Stimulated activated CD4-positive, alpha-beta T cell treated with anti-CD3 and anti-CD28 coated beads, Interleukin-12 subunit alpha, Interleukin-12 subunit beta, amount 100 ng/mL, for 48 hours (primary cell): ENCODE results near the gene DDX31.

Experiments used
- DNase-seq, 3 donors: peaks; one replicate each; pipeline ENCODE4 v3.0.0-alpha.2; 2020; ENCODE audit warnings: low read depth in 2 of 3, low spot score in 1 of 3

Gene DDX31

GRCh38 chr9:132597073-132597775 lies 72.6 kb downstream of the DDX31 start:
- no peak for DNase-seq

GRCh38 chr9:132596200-132596599 lies 73.6 kb downstream of the DDX31 start:
- DNase-seq = no peak

DNA sequence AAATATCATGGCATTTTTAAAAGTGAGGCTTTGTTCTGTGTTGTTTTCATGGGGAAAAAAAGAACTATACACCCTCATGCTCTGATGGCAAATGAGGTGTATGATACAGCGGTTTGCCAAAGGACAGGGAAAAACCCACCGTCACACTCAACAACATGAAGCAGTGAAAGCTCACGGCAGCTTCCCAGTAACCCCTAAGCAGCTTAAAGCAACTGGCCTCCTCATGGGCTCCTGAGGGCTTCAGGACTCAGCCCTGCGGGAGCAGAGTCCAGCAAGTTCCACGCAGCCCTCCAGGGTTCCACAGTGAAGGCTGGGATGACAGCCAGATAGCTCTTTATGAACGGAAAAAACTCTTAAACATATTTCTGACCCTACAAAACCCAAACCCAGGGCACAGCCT lies 74.5 kb downstream of the DDX31 start:
- no peak for DNase-seq

DNA sequence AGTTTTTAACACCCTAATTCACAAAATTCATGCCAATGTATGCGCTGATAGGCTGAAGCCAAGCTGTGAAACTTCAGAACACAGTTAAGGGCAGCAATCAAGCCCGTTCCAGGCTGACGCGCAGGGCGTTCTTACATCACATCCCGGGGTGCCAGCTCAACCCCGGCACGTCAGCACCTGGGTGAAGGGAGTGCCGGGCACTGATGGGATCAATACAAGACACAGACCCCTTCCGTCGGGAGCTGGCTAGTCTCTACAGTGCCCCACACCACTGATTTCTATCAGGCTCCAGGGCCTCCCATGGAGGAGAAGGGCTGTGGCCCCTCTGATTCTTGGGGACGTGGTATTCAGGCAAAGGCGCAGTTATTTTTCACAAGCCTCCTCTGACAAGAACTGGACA lies 75.4 kb downstream of the DDX31 start:
- DNase-seq = no peak

- no peak for DNase-seq
Observed at GRCh38 chr9:132592451-132592850, 77.3 kb downstream of the DDX31 start.

DNA sequence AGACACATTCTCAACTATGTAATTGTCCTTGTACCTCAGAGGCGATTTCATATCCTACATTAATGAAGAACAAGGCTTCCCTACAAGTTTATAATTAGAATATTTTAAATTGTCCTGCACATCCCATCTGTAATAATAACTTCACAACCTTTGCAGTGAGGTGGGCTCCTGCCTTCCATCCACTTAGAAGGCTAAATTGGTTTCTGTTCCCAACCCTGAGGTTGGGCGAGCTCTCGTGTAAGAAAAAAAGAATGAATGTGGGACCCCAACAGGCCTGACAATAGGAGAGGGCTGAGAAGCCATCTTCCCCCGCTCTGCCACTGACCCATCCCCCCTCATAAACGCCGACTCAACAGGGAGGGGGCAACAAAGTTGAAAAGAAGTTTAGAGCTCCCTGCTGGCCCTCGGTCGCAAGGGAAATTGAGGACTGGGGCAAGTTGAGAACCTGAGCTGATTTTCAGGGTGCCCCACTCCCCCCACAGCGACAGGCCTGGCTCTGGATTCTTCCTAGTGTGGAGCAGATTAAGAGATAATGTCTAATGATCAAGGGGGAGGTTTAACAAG lies 78.0 kb downstream of the DDX31 start:
- no peak for DNase-seq

GRCh38 chr9:132591244-132591643 lies 78.5 kb downstream of the DDX31 start:
- DNase-seq = no peak

DNA sequence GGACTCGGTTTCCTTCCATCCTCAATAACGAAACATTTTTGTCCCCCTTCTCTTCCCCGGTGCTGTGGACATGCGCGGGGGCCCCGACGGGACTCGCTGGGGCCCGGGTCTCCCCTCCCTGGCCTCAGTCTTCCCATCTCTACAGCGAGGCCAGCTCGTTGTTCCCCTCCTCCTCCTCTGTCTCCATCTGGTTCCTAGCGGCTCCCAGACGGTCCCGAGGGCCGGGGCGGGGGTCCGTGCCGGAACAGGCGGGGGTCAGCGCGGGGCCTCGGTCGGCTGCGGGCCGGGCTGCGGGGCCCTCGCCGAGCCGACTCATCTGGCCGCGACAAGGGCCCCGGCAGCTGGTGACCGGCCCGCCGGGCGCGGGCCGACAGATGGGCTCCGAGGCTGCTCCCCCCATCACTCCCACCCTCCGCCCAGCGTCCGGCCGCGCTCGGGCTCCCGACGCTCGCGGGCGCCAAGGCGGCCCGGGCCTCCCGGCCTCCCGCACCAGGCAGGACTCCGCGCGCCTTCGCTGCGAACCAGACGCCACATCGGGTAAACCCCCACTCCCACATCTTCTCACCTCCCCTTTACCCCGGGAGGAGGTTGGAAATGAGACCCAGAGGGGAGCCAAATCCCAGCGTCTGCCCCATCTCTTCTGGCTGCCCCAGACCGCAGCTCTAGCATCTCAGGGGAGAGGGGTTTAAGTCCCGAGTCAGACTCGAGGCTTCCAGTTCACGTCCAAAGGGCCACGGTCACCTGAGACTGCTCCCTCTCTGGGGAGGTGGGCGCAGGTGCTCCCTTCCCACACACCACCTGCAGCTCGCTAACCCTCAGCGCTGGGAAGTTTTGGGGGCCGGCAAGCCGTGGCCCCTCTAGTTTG lies 79.2 kb downstream of the DDX31 start:
- DNase-seq = no peak

DNA sequence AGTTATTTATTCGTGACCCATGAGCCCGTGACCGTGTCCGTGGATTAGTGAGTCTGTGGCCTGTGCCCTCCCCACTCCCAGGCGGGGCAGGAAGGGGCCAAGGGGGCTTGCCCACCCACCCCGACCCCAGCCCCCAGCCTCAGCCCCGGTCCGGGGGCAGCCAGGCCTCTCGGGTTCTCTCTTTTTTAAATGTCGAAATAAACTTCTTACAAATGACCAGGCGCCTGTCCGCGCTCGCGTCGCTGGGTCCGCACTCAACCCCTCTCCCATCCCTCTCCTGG lies 79.8 kb downstream of the DDX31 start:
- DNase-seq = no peak

DNA sequence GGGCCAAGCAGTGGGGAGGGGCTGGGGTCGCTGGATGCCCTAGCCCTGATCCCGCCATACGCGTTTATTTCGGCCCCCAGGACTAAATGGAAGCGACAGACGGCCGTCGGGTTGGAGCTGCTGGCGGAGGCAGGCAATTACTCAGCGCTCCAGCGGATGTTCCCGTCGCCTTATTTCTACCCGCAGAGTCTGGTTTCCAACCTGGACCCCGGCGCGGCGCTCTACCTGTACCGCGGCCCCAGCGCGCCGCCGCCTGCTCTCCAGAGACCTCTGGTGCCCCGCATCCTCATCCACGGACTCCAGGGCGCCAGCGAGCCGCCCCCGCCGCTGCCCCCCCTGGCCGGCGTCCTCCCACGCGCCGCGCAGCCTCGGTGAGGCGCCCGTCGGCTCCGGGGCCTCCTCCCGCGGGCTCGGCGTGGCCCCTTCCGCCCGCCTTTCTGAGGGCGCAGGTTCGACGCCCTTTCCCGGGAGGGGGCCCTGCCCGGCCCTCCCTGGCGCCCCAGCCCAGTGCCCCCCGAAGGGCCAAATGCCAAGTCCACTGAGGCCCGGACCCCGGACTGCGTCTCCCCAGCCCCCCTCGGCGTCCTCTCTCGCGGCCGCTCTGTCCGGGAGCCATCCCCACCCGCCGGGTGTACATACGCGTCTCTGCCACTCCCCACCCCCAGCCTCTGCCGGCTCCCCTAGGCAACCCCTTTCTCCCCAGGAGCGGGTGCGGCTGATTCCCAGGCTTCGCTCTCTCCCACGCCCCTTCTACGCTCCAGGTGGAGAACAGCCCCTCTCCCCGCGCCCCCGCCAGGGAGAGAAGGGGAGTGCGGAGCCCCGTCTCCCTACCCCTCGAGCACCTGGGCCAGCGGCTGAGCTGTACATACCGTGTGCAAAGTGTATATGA lies 80.4 kb downstream of the DDX31 start:
- DNase-seq = no peak

- no peak for DNase-seq
Observed at GRCh38 chr9:132588501-132589147, 81.2 kb downstream of the DDX31 start.

GRCh38 chr9:132588098-132588497 lies 81.7 kb downstream of the DDX31 start:
- no peak for DNase-seq

DNA sequence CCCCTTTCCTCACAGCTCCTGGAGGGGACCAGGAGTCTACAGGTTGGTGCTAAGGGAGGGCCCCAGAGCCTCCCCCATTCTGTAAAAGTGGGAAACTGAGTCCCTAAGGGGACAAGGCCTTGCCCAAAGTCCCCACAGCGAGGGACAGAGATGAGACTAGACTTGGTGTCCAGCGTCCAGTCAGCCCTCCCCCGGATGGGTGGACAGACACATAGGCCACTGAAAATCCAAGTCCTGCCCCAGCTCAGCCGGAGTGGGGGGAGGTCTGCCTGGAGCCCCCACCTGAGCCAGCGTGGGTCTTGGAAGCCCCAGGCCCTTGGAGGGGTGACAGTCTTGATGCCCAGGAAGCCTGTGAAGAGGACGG lies 82.2 kb downstream of the DDX31 start:
- DNase-seq = no peak

DNA sequence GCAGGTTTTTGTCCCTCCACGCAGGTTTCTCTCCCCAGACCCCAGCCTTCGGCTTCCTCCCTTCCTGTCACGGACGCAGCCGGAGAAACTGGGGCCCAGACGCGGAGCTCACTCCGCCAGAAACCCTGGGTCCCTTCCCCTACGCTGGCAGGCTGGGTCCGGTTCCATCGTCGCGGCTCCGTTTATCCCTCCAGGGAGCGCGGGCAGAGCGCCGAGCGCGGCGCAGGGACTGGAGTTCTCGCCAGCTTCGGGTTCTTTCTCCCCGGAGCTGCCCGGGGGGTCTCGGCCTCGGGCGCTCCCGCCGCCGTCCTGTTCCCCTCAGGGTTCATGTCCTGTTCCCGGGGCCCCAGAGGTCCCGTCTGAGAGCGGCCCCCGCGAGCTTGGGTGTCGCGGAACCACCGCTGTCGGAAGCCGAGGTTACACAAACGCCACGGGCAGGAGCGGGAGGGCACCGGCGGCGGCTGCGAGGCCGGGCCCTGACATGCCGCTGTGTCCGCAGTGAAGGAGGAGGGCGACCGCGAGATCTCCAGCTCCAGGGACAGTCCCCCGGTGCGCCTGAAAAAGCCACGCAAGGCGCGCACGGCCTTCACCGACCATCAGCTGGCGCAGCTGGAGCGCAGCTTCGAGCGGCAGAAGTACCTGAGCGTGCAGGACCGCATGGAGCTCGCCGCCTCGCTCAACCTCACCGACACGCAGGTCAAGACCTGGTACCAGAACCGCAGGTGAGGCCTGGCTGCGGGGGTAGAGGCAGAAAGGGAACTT lies 82.8 kb downstream of the DDX31 start:
- no peak for DNase-seq

DNA sequence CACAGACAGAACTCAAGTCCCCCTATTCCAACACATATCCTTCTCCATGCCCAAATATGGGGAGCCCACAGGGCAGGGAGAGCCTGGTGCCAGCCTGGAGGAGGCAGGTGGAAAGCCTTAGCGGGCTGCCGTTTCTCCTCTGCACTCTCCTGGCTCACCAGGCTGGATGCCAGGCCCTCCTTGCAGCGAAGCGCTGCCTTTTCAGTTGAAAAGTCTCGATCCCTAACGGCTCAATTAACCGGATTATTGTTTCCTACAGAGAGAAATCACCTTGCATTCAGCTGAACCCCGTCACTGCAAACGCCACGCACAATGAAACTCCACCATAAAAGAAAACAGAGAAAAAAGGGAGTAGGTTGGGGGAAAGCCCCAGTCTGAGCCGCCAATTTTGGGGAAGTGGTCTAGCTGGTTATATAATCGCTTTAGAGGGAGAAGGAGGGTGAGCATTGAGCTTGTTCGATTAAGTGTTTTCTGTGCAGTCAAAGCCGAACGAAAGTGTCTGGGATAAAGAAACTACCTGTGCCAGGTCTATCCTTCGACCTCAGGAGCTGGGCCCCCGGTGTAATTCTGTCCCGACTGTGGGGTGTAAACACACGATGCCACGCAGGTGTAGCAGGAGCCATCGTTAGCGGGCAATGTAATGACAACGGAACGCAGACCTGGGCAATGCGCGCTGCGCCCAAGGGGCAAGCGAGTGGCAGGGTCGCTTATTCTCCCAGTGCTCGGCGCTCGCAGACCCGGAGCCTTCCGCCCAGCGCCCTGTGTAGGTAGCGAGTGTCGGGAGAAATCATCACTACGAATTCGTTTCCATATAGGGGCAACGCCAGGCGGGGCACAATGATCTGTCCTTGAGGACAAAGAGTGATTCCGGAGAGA lies 83.6 kb downstream of the DDX31 start:
- DNase-seq = no peak

GRCh38 chr9:132584601-132585560 lies 84.9 kb downstream of the DDX31 start:
- DNase-seq = no peak

DNA sequence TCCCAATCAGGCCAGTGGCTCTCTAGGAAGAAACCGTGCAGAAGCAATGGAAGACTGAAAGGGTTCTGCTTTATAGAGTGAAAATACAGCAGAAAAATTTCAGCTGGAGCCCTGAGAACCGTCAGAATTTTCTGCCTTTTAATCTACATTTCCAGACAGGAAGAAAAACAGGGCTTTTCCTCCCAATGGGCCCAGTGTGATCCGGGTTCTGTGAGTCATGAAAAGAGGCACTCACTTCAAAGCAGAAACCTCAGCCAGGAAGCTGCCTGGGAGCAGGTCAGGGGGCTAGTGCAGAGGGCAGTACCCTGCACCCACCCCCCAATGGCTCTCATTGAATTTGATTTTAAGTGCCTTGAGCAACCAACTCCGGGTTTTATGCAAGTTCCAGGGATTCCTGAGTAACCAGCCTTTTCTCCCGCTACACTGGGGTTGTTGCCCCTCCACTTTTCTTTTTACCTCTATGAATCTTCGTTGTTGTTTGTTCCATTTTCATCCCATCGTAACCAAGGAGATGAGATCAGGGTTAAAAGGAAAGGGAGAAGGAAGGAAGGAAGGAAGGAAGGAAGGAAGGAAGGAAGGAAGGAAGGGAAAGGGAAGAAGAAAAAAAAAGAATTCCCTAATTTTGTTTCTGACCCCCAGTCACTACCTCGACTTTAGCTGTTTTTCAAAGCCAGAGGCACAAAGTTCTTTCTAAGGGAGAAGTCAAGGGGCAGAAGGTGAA lies 86.0 kb downstream of the DDX31 start:
- DNase-seq = no peak
